K562 (cell line): ENCODE measurements around the gene TSSK6. TPM values are rescaled to one million over a fixed set of nuclear protein-coding genes. Genes with fewer than 3 reads are reported as not detected.

ENCODE experiments used
- ATAC-seq: fragments of 200-7000 bp; cut with Tn5 transposase; 3 replicates; pipeline ENCODE4 v1.9.1; 2020; ENCODE audit warnings: moderate library complexity
- BruUV-seq: library from RNA; stranded (reverse); fragments of 400-500 nt; replicated peaks from 2 replicates; lab custom pipeline; 2021; lab: Mats Ljungman, UMichigan
- CTCF ChIA-PET: fragments of 300-600 bp; formaldehyde crosslinking; extraction: SDS; loops from one replicate; lab custom pipeline; 2021; ENCODE audit warnings: low intra/inter-chr PET ratio; lab: Yijun Ruan, JAX
- POLR2A ChIA-PET: fragments of 300-600, 350-650 bp; sonication (Branson Sonifier 250); formaldehyde crosslinking; extraction: SDS; loops from one replicate; lab custom pipeline; 2021; ENCODE audit warnings: antibody characterized with exemption, inconsistent platforms; lab: Yijun Ruan, JAX
- DNase-seq, 4 experiments: peaks; one replicate each; pipeline versions ENCODE4 v3.0.0 to v3.0.0-alpha.2; 2011 to 2018; ENCODE audit warnings: low spot score in 3 of 4, mixed read lengths in 3 of 4; ENCODE audit errors: extremely low read depth in 1 of 4
- FAIRE-seq: peaks from 2 replicates; lab custom pipeline; 2011; peaks lifted over from hg19 to GRCh38; lab: Jason Lieb, UNC
- H2AFZ ChIP-seq: 2 replicates; pipeline ENCODE4 v1.6.0; 2011; ENCODE audit warnings: low read depth, low read length, control low read depth, inconsistent platforms
- H3K27ac ChIP-seq: fragments of 200-600 bp; 3 replicates; pipeline ENCODE4 v1.8.0; 2011; ENCODE audit warnings: low read depth, mild to moderate bottlenecking, control low read depth, inconsistent platforms, low read length, moderate library complexity, mixed read lengths; ENCODE audit errors: extremely low read depth
- H3K27me3 ChIP-seq, 2 experiments: fragments of 300-600 bp in 1 of 2; 2 replicates in 1 of 2; 3 replicates in 1 of 2; pipeline versions ENCODE4 v1.6.0 to v1.8.0; 2011; ENCODE audit warnings: inconsistent platforms in 2 of 2, low read length in 2 of 2, mild to moderate bottlenecking in 1 of 2, mixed read lengths in 1 of 2, moderate library complexity in 1 of 2; ENCODE audit not compliant: control insufficient read depth in 2 of 2, insufficient read depth in 2 of 2
- H3K36me3 ChIP-seq: fragments of 300-600 bp; 3 replicates; pipeline ENCODE4 v1.8.0; 2011; ENCODE audit warnings: mild to moderate bottlenecking, low read length, inconsistent platforms; ENCODE audit not compliant: control insufficient read depth, insufficient read depth
- H3K4me1 ChIP-seq, 2 experiments: fragments of 200-600 bp in 1 of 2; replicated peaks in 1 of 2; 2 replicates in 1 of 2; 3 replicates in 1 of 2; pipeline versions ENCODE4 v1.5.1 to v1.8.0; 2011; ENCODE audit warnings: inconsistent platforms in 2 of 2, low read length in 2 of 2, mild to moderate bottlenecking in 1 of 2, mixed read lengths in 1 of 2, moderate library complexity in 1 of 2; ENCODE audit not compliant: control insufficient read depth in 2 of 2, insufficient read depth in 2 of 2
- H3K4me2 ChIP-seq: 2 replicates; pipeline ENCODE4 v1.6.1; 2011; ENCODE audit warnings: low read length, control low read depth, inconsistent platforms, mixed read lengths; ENCODE audit not compliant: insufficient read depth
- H3K4me3 ChIP-seq: fragments of 200-600 bp; sonication (generic), shearing (Covaris generic); 2 replicates; pipeline ENCODE4 v1.5.1; 2016; ENCODE audit warnings: control low read depth, inconsistent platforms
- H3K79me2 ChIP-seq: fragments of 200-600 bp; 3 replicates; pipeline ENCODE4 v1.8.0; 2011; ENCODE audit warnings: low read length, inconsistent platforms; ENCODE audit not compliant: control insufficient read depth, insufficient read depth
- H3K9ac ChIP-seq, 2 experiments: 2 replicates each; pipeline versions ENCODE4 v1.6.0 to v1.6.1; 2011; ENCODE audit warnings: low read depth in 2 of 2, low read length in 2 of 2, control low read depth in 1 of 2, inconsistent platforms in 1 of 2, mild to moderate bottlenecking in 1 of 2, mixed read lengths in 1 of 2; ENCODE audit not compliant: insufficient read depth in 1 of 2
- H3K9me1 ChIP-seq: one replicate; pipeline ENCODE4 v1.6.0; 2011; ENCODE audit warnings: inconsistent platforms, mild to moderate bottlenecking, low read length, moderate library complexity; ENCODE audit not compliant: control insufficient read depth, insufficient read depth
- H3K9me3 ChIP-seq: replicated peaks from 2 replicates; pipeline ENCODE4 v1.5.1; 2011; ENCODE audit warnings: low read depth, low read length, inconsistent platforms; ENCODE audit not compliant: control insufficient read depth, insufficient read depth
- H4K20me1 ChIP-seq: replicated peaks from 2 replicates; pipeline ENCODE4 v1.6.1; 2011; ENCODE audit warnings: low read length, inconsistent platforms, mixed read lengths; ENCODE audit not compliant: control insufficient read depth, insufficient read depth
- BACH1 ChIP-seq: fragments of 200-800 bp; sonication (Bioruptor generic); IDR thresholded peaks from 2 replicates; pipeline ENCODE4 v1.6.1; 2016; ENCODE audit warnings: missing genetic modification characterization, missing compliant biosample characterization
- BCLAF1 ChIP-seq, 2 experiments: fragments of 450-650 bp in 1 of 2; IDR thresholded peaks; 2 replicates each; pipeline ENCODE4 v1.6.1; 2011 to 2017; ENCODE audit warnings: low read depth in 2 of 2, antibody characterized with exemption in 1 of 2, borderline replicate concordance in 1 of 2, low read length in 1 of 2, mild to moderate bottlenecking in 1 of 2, mixed read lengths in 1 of 2; ENCODE audit not compliant: control insufficient read depth in 1 of 2
- CEBPG ChIP-seq, 3 experiments: fragments of 200-800 bp in 1 of 3; sonication (Bioruptor generic) in 1 of 3; sonication (generic) in 1 of 3; formaldehyde crosslinking in 1 of 3; IDR thresholded peaks in 2 of 3; conservative IDR thresholded peaks in 1 of 3; 2 replicates each; pipeline versions ENCODE4 v1.6.1 to v1.8.0; 2016 to 2022; ENCODE audit warnings: missing compliant biosample characterization in 2 of 3, missing genetic modification characterization in 2 of 3, mild to moderate bottlenecking in 1 of 3, missing genetic modification reagents in 1 of 3
- POLR2A ChIP-seq: fragments of 450-650 bp; conservative IDR thresholded peaks from 2 replicates; pipeline ENCODE4 v1.6.1; 2016
- POLR2G ChIP-seq: fragments of 200-400 bp; formaldehyde crosslinking; IDR thresholded peaks from 2 replicates; pipeline ENCODE4 v1.6.1; 2017; ENCODE audit warnings: low read depth, mild to moderate bottlenecking, antibody characterized with exemption, low read length, moderate library complexity
- RBM22 ChIP-seq: fragments of 200-400 bp; formaldehyde crosslinking; IDR thresholded peaks from 2 replicates; pipeline ENCODE4 v1.6.1; 2018; ENCODE audit warnings: low read length, low read depth; ENCODE audit not compliant: poor library complexity, severe bottlenecking
- WGBS: fragments of 100-300 bp; shearing (Covaris generic); methylation state at CpG from one replicate; pipeline ENCODE4 v1.1.6; 2016; ENCODE audit warnings: low coverage, mixed read lengths; ENCODE audit not compliant: insufficient coverage; ENCODE audit errors: missing lambda C conversion rate; 5-methylcytosine and 5-hydroxymethylcytosine counted together
- in situ Hi-C: fragments of 300-500 bp; cut with MboI; formaldehyde crosslinking; loops from 4 replicates; pipeline ENCODE4 v1.15.0; 2018; ENCODE audit warnings: inconsistent platforms, mixed read lengths
- intact Hi-C: fragments of 100-400 bp; cut with micrococcal nuclease; formaldehyde crosslinking; loops from 2 replicates; pipeline ENCODE4 v1.14.2; 2022
- polyA plus RNA-seq, 8 experiments: library from polyadenylated mRNA; depleted of rRNA in 4 of 8; stranded (reverse) in 5 of 8; unstranded in 3 of 8; fragments of >200 nt; fragmentation: Nextera tagmentation in 2 of 8; fragmentation: Illumina TruSeq in 1 of 8; extraction: Ambion mirVana in 2 of 8; extraction: Trizol in 1 of 8; gene quantifications; 2 replicates each; pipeline versions ENCODE4 v1.2.1 to v1.2.3, GENCODE V29; 2011 to 2014; ENCODE audit warnings: inconsistent platforms in 1 of 8, missing spikeins in 1 of 8
- total RNA-seq, 7 experiments: library from RNA; depleted of rRNA in 6 of 7; stranded (reverse); fragments of >200 nt in 6 of 7; fragmentation: Illumina TruSeq in 2 of 7; extraction: Trizol in 2 of 7; gene quantifications; 2 replicates each; pipeline versions ENCODE4 v1.2.1 to v1.2.3, GENCODE V29; 2011 to 2021; ENCODE audit warnings: low replicate concordance in 1 of 7
- TF ChIP-seq, protein P1 (sequence below), 2 experiments: fragments of 450-650 bp in 1 of 2; sonication (generic) in 1 of 2; formaldehyde crosslinking in 1 of 2; IDR thresholded peaks in 1 of 2; conservative IDR thresholded peaks in 1 of 2; 2 replicates each; pipeline versions ENCODE4 v1.6.1 to v1.8.1; 2016 to 2023; ENCODE audit warnings: mild to moderate bottlenecking in 2 of 2, moderate library complexity in 2 of 2, inconsistent platforms in 1 of 2, missing genetic modification reagents in 1 of 2

TSSK6 gene
- total and polyA plus RNA-seq, 9 of the 15 experiments (the other 6 are each of a cell fraction or from before 2014, with no cell fraction given): 0.21 to 2.6 (median 1.5) TPM; not detected in 3

DNA sequence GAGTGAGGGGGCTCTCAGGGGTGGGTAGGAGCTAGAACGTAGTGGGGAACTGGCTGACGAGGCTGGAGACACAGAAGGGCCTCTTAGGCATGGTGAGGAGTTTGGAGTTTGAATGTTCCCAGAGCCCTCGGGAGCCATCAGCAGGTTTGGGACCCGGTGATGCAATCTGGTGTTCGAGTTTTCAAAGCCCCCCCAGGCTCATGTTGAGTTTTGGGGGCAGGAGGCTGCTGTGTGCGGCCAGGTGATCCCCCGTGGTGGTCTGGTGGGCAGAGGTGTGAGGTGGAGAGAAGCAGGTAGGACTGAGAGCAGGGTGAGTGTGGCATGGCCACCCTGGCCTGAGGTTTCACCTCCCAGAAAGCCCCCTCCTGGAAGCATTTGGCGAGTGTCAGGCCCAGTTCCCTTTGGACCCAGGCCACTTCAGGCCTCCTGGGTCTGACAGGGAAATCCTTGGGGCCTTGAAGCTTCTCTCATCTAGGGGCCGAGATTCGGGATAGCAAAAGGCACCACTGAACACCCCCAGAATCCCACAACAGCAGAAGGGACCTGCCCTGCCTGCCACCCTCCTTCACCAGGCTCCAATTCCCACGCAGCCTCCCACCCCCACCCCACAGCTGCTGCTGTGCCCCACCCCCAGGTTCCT, 14.6 kb upstream of the TSSK6 start:
- Histone ChIP-seq H2AFZ (no peak overlapping the region), H3K4me3 (no peak overlapping the region), H3K36me3 (peaks cover 46% of the 10 kb centered on the region), H3K4me2 (no peak overlapping the region), H3K9me1 (peaks cover 8% of the 10 kb centered on the region), H3K27ac (no peak overlapping the region), H4K20me1 (0 out of 2 replicates have a peak, but pooled peaks cover 10% of the 10 kb centered on the region), H3K4me1 (peaks cover 5 to 39% of the 10 kb centered on the region in 2 experiments), H3K79me2 (peaks cover 10% of the 10 kb centered on the region)
- 64% methylated on average over 10 of the region's 11 CpGs for WGBS
- DNase-seq (no peak), FAIRE-seq (no peak)
- POLR2A ChIA-PET: interaction anchor here (0.5 to 1.4 kb wide), 5 partner anchors 11 to 354 kb away, joined by 3 to 5 read pairs (median 3); partner anchors contain the start of gene ZNF101
- CTCF ChIA-PET: no interaction called here
- in situ Hi-C loops (loop anchor here (25.0 kb wide), 1 partner anchor 107 kb away; the partner anchor contains the start of genes GMIP and LPAR2), intact Hi-C loops (no loop called here)
- TF ChIP-seq CEBPG (CRISPR knock-in tag; IDR thresholded peaks at IDR 0.05) (no peak), CEBPG (tag; conservative IDR thresholded peaks at IDR 0.05 in 1 of 2, IDR thresholded peaks at IDR 0.05 in 1 of 2) (0 out of 4 replicates have a peak, but pooled peaks of 1 of the 2 experiments have one; percentile 6), RBM22 (peak; percentile 60), POLR2G (peak; percentile 65), POLR2A (peak; percentile 25), BACH1 (tag) (no peak), BCLAF1 (IDR thresholded peaks at IDR 0.05; ENCODE audit: borderline replicate concordance in 1 of 2, control insufficient read depth in 1 of 2, low read depth in 2 of 2, low read length in 1 of 2) (no peak)
- TF ChIP-seq, protein P1, sequence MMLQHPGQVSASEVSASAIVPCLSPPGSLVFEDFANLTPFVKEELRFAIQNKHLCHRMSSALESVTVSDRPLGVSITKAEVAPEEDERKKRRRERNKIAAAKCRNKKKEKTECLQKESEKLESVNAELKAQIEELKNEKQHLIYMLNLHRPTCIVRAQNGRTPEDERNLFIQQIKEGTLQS (IDR thresholded peaks at IDR 0.05): peak; percentile 72
- TF ChIP-seq, protein P1 (CRISPR knock-in tag; conservative IDR thresholded peaks at IDR 0.05): no peak
- TF ChIP-seq, all 486 proteins: peak for 5
- no peak overlapping the region; a peak in 1 of 4 replicates for H3K9ac ChIP-seq
- BruUV-seq: no TSS peak
- ATAC-seq: no peak
- no peaks in the 10 kb centered on the region for H3K27me3 ChIP-seq
- H3K9me3 ChIP-seq: no peaks in the 10 kb centered on the region
